Retina (tissue), 1 donor: ENCODE data around the gene CAMTA1.

Source experiments
- DNase-seq: peaks from one replicate; pipeline ENCODE4 v3.0.0-alpha.2; 2016

CAMTA1 gene

DNA sequence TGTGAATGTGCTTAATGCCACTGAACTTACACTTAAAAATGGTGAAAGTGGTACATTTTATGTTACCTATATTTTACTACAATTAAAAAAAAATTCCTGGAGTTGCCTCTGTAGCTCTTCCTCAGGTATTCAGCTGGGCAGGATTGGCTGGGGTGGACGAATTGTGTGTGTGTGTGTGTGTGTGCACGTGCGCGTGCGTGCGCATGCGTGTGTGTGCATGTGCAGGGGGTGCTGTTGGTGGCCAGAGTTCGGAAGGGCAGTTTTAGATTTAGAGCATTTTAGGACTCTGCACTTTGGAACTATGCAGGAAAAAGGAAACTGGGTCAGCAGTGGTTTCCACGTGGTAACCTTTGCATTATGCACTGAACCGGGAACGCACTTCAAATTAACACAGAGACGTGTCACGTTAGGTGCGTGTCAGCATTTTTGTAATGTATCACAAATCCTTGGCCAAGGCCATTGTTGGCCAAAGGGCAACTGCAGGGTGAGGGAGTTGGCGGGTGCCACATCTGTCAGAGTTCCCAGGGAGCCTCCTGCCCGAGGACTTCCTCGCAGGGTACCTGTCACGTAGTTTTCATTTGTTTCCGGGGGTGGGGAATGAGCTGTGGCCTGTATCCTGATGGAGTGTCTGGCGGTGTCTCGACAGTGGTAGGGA is 312.8 kb downstream of the CAMTA1 start:
- no peak for DNase-seq

DNA sequence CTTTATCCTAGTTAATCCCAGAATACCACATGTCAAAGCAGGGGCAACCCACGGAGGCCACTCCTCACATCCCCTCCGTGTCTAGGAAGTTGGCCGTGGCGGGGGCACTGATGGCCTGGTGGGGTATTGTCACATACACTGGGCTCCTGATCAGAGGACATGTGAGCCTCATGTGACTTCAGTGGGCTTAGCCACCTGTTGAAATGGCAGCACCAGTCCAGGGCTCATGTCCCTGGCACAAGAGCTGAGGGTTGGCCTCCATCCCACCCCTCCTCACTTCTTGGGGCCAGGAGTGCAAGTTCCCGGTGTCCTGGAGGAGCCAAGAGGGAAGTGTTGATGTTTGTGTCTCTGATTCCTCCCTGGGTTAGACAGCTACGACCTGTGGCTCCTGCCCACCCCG is 313.4 kb downstream of the CAMTA1 start:
- no peak for DNase-seq

DNA sequence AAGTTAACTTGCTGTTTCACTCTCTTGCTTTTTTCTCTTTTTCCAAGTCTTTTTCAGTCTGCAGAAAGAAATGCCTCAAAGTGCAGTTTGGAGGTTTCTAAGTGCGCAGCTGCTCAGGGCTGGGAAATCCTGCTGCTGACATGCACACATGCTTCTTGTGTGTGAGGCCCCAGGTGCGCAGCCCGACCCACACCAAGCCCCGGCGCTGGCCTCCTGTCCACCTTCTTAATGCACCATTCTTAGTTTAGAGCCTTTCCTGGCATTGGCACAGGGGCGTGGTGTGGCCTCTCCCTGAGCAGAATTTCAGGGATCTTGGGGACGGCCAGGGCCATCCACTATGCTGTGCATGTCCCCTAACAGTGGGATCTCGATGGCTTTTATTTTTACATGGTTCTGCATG is 315.2 kb downstream of the CAMTA1 start:
- DNase-seq, result no peak

DNA sequence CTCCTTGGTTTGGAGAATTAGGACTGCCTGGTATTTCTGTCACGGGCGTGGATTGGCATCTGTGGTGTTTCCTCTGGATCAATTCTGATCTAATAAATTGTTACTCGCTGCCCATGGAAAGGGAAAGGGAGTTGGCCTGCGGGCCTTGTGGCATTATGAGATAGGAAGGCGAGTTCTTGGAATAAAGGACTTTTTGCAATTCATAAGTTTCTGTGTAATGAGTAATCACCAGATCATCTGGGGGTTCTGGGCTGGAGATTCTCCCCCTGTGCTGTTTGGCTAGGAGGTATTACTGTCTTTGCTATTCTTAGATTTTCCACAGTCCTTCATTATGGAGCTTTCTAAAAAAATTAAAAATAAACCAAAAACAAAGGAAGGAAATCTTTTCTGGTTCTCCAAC is 315.9 kb downstream of the CAMTA1 start:
- DNase-seq, result no peak

DNA sequence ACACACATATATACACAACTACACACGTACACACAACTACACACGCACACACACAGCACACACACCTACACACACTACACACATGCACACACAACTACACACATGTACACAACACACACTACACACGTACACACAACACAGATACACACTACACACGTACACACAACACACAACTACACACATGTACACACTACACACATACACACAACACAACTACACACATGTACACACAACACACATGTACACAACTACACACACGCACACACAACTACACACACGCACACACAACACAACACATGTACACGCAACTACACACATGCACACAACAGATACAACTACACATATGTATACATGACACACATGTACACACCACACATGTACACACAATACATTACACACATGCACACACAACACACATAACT is 318.1 kb downstream of the CAMTA1 start:
- DNase-seq, result no peak

DNA sequence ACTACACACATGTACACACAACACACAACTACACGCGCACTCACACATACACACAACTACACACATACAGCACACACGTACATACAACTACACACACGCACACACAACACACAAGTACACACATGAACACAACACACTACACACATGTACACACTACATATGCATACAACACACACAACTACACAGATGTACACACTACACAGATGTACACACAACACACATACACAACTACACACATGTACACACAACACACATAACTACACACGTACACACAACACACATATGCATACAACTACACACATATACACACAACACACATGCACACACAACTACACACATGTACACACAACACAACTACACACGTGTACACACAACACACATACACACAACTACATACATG is 318.6 kb downstream of the CAMTA1 start:
- no peak for DNase-seq

DNA sequence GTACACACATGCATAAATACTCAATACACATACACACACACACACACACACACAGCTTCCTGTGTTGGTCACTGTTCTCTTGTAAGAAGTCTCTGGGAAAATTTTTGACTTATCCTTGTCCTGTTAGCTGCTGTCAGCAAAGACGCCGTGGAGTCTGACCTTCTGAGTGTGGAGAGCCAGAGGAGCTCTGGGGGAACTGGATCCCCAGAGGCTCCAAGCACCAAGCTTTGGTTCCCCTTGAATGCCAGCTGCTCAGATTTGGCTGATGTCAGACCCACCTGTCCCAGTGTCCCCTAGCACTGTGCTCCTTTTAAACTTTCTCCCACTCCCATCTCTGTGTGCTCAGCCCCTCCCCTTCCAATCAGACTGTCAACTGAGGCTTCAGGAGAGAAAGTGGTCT is 319.1 kb downstream of the CAMTA1 start:
- peak; percentile 51 for DNase-seq

DNA sequence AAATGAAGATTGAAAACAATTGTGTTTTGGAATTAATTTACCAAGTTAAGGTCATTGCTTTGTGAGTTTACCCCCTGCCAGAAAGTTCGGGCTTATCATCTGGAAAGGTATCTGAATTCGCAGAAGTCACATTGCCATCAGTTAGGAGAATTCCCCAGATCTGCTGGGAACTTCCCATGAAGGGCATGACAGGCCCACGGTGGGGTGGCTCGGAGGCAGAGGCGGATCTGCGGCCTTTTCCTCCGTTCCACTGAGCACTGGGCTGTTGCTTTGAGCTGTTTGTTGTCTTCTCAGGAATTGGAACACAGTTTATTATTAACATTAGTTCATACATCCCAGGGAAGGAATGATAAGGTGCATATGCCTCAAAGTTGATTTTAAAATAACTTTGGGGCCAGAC is 320.0 kb downstream of the CAMTA1 start:
- DNase-seq, result no peak

DNA sequence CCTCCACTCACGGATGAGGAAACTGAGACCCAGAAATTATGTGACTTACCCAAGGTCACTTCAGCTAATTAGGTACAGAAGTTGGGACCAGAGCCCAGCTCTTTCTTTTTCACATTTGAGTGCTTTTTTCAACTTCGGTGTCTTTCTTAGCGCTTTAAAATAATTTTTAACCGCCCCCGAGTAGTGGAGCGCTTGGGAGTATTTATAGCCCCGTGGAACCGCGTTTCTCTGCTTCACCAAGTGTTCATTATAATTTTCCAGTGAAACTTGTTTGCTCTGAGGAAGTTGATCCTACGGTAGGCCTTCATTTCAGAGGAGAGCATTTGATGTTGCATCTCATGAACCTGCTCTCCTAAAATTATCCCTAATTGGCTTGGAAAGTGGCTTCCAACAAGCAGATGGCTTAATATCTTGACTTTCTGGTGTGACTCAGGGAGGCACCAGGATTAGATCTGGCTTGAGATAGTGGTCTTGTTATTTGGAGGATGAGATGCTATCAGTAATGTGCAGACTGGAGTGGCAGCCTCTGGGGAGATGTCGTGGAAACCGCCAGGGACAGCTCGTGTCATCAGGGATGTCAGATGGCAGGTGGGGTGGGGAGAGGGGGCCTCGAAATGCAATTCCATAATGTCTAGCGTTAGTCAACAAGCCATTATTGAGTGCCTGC is 321.3 kb downstream of the CAMTA1 start:
- DNase-seq, result peak; percentile 40

DNA sequence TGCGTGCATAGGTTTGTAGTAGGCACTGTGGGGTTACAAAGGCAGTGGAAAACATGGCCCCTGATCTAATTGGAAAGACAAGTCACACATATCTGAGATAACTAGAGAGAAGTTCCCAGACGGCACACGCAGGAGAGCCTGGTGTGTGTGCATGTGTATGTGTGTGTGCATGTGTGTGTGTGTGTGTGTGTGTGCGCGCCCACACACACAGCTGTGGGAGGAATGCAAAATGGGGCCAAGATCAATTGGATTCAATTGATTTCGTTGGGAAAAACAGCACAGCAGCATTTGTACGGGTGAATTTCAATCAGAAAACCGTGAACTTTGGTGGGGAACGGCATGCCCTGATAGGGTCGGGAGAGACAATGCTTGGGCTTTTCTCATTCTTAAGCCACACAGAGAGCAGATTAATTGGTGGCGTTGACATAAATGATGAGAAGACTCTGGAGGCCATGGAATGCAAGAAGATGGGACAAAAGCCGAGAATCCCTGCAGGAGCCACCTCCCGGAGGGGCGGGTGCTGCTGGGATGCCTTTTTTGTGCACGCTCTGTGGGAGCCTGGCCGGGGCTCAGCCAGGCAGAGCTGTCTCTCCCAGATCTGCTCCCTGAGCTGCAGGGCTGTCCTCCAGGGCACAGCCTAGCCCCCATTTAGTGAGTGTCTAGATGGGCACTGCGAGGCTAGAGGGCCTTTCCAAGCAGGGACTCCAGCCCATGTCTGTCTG is 322.0 kb downstream of the CAMTA1 start:
- DNase-seq, result peak; percentile 57

DNA sequence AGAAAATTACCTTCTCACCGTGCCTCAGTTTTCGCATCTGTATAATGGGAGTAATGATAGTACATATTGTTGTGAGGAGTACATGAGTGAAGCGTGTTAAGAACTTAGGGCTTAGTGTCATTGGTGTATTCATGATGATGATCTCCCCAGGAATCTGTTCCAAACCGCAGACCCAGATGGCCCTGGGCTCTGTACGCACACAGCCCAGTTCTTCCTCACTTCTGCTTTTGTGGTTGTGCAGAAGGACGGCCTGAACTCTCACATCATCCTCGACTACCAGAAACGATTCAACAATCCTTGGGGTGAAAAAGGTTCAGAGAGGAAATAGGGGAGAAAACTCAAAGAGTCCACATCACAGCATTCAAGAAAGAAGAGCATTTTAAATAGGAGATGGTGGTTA is 323.0 kb downstream of the CAMTA1 start:
- no peak for DNase-seq

DNA sequence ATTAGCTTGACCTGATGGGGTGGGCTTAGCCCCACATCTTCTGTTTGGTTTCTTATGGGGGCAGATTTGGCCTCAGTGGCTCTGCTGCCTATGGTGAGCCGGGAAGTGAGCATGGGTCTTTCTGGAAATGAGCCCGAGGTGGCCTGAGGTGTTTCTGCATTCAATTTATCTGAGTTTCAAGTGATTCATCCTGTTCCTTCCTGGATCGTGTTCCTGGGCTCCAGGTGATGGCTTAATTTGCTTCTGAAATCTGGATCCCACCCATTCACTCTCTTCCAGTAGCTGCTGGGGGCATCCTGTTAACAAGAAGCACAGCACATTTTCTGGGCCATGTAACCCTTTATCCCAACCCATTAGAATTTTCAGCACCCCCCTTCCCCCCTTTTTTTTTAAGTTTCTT is 324.6 kb downstream of the CAMTA1 start:
- no peak for DNase-seq

DNA sequence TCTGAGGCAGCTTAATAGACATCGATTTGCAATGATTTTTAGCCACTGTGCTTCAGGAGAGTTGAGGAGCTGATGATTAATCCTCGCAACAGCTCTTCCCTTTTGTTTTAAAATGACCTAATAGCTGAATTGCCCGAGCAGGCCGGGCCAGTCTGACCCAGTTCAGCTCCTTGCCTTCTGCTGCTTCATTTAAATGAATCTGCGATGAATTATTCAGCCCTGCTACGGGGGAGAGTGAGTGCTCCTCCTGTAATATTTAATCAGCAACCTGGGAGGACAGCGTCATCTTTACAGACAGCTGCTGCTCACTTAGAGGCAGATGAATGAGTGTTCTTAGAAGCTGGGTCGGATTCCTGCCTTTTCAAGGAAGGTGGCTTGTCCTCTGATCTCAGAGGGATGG is 325.1 kb downstream of the CAMTA1 start:
- peak; percentile 71 for DNase-seq

DNA sequence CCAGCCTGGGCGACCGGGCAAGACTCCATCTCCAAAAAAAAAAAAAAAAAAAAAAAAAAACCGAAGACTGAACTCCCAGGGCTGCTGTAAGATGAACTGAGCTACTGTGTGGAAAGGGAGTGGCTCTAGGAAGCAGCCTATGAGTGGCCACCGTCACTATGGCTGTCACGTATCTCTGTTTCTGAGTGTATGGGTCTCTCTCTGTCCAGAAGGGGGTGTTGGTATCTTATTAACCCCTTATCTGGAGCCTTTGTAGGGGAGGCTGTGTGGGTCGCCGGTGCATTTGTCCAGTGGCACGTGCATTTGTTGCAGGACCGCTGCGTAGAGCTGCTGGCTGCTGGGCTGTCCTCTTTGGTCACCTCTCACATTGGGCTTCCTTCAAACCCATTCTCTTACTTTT is 326.6 kb downstream of the CAMTA1 start:
- DNase-seq, result no peak

DNA sequence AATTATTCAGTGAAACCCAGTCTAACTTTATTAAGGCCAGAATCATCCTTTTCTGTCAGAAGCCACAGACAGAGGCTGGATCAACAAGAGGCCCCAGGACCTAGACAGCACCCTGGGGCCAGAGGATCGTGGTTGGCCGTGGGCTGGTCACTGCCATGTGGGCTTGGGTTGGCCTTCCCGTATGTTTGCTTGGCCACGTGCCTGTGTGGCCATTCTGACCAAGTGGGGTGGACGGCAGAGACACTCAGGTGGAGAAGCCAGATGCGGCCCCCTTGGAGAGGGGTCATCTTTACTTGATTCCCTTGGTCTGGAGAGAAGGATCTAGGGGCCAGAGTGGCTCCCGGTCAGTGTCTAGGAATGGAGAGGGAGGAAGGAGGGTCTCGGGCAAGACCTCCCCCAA is 327.9 kb downstream of the CAMTA1 start:
- no peak for DNase-seq

DNA sequence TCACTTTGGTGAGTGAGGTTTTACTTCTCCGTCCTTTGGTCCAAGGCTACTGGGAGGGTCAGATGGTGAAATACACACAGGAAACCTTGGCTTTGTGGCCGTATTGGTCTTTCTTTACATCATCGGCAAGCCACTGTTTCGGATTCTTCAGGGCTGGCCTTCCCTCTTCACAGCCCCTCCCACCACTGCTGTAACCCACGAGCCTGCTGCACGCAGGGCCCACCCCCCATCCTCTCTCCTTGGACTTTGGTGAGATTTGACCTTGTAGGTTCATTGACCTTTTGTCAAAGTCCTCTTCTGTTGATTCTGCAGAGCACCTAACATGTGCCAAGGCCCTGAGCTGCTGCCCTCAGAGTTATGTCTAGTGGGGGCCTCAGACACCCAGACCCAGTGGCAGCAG is 328.6 kb downstream of the CAMTA1 start:
- DNase-seq, result no peak

DNA sequence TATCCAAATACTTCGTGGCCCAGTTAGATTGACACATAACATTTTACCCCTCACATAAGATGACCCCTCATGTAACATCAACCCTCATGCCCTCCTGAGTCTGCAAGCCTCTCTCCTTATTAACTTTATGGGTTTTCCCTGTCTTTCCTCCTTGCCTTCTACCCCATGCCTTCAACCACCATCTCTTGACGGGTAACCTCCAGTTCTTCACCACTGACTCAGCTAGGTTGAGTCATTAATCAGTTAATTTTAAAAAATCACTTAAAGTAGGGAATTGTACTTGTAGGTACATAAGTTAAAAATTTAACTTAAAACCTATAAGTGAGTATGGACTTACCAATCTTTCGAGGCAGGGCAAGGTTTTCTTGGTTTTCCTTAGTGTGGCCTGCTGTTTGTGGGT is 330.7 kb downstream of the CAMTA1 start:
- DNase-seq, result no peak

DNA sequence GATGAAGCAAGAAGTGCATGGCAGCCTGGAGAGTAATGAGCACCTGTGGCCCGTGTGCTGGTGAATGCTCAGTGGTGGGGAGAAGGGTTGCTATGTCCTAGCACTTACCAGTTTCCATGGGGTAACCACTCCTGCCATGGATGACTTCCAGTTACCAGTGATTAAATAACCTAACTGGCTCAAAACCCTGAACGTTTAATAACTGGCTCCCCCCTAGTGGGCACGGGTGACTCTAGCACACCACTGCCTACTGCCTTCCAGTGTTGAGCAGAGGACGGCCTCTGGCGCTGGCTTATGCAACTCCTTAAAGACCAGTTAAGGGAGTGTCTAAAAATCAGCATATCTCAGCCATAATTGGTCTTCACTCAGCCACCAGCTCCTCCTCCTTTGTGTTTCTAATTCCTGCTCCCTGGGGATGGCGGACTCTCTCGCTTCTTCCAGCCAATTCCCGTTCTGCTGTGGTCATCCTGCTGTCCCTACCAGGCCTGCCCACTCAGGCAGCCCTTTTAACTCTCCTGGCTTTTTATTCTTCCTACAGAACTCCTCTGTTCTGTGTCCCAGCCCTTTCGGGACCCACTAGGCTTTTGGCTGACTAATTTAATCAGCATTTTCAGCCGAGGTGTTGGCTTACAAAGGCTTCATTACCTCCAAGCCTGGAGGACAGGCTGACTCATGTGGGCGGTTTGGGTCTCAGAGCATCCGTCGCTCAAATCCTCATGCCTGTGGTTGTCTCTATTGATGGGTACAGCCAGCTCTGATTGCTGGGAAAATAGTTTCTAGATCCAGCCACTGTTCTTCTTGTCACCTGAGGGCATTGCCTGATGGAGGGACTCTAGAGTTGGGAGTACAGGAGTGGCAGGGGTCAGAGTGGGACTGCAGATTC is 332.4 kb downstream of the CAMTA1 start:
- peak; percentile 64 for DNase-seq

DNA sequence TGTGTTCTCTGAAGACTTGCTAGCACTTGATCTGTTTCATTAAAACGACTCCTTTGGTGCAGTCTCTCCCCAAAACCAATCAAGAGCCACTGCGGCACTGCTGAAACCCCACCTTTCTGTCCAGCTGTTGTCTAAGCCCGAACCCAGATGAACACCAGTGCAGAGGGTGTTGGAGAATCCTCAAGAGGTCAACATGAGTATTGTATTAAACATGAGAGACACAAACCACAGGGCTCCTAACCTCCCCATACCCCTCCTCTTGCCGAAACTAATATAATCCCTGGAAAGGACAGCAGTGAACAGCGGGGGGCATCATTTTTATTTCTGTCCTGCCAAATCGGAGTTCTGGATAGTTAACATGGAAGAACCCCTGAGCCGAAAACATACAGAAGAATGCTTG is 333.9 kb downstream of the CAMTA1 start:
- peak; percentile 26 for DNase-seq

DNA sequence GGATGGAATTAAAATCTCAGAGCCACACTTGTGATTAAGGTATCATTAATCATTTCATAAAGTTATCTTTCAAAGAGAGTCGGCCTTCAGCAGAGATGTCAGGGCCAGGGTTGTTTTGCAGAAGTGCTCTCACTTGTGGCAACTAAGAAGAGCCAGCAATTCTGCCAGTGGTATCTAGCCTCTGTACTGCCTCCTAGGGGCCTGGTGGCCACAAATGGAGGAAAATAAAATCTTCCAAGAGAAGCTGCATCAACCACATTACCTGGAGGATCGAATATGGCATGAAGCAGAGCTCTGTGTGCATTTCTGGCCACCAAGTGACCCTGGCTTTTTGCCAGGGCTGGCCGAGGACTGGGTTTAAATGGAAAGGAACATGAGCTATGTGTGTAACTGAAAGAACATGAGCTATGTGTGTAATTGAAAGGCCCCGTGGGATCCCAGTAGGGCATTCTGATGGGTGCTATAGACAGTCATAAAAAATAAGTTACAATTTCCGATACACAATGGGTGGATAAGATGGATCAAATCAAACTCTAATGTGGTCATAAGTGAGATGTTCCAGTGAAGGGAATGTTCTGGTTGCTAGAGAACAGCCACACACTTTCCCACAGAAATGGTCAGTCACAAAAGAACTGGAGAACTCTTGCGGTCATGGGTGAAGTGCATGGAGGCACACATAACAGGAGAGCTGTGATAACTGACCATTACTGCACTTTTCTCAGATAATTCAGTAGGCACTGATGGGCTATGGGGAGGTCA is 335.8 kb downstream of the CAMTA1 start:
- DNase-seq, result no peak

DNA sequence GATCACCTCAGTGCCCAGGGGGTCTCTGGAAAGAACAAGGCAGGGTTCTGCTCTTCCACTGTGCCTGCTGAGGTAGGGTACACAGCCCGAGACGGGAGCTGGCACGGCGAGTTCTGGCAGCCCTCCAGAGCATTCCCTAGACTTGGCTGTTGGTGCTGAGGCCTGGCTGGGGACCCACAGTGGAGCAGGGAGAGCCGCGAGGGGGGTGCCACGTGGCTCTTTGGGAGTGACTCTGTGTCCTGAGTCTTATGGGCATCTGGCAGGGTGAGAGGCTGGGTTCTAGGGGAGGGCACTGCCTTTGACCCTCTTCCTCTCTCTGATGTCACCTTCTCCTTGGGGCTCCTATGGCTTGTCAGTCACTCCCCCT is 336.4 kb downstream of the CAMTA1 start:
- DNase-seq, result no peak

DNA sequence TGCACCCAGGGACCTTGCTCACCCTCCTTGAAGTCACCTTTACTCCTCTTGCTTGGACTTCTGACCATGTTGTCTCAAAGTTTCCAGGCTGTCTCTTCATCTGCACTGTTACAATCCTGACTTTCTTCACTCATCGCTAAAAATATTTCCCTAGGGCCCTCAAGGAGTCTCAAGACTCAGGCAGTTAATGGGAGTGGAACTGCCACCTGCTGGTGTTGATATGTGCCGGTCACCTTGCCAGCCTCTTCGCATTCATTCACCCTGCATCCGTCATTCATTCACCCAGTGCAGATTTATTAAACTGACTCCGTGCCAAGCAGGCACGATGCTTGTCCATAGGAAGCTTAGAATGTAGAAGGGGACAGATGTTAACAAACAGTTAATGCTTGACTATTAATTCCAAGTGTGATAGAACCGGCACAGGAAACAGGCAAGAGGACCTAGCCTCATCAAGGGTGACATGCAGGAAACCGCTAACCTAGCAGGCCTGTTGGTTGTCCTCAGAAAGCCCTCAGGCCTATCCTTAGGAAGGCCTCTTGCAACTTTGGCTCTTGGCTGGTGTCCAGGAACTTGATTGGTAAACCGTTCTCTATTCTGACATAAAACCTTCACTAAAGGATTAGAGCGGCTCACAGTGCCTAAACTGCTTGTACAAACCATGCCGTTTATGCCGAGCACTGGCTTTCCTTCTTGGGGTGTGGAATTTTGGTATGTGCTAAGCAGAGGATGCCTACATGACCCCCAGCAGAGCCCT is 342.2 kb downstream of the CAMTA1 start:
- no peak for DNase-seq
